Measurements from ENCODE around the gene LRP2BP. TPM values are rescaled to one million over a fixed set of nuclear protein-coding genes. Genes with fewer than 3 reads are reported as not detected.
"Not testable (repeated sequence)": the region's sequence is repeated elsewhere in the genome, so short reads cannot be mapped to it uniquely, and the experiment has no call there.

LRP2BP gene
- total RNA-seq, 1 donor from 2014 or later = 0.07 TPM

GRCh38 chr4:185323606-185324005, 72.1 kb downstream of the LRP2BP start:
- no peaks in the 10 kb centered on the region for H3K27me3 Mint-ChIP-seq (ENCODE audit: low read depth)
- no peak for DNase-seq (ENCODE audit: low read depth, low spot score)
- no peak overlapping the region for H3K27ac Mint-ChIP-seq (ENCODE audit: unreplicated experiment)
- H3K9me3 Mint-ChIP-seq = peaks cover 15% of the 10 kb centered on the region
- TF ChIP-seq CTCF (conservative IDR thresholded peaks at IDR 0.05) = no peak
- no peak overlapping the region for H3K4me3 Mint-ChIP-seq
- H3K4me1 Mint-ChIP-seq = peaks cover 3% of the 10 kb centered on the region
- H3K36me3 Mint-ChIP-seq (ENCODE audit: low read depth) = peaks cover 36% of the 10 kb centered on the region

GRCh38 chr4:185322803-185323202, 72.9 kb downstream of the LRP2BP start:
- H3K36me3 Mint-ChIP-seq (ENCODE audit: low read depth) = peaks cover 36% of the 10 kb centered on the region
- no peak overlapping the region for H3K27ac Mint-ChIP-seq (ENCODE audit: unreplicated experiment)

GRCh38 chr4:185318679-185319078, 77.0 kb downstream of the LRP2BP start:
- Mint-ChIP-seq H3K4me1 (peaks cover 8% of the 10 kb centered on the region), H3K27ac (ENCODE audit: unreplicated experiment) (peak overlapping the region; percentile 87), H3K4me3 (no peak overlapping the region), H3K9me3 (peaks cover 8% of the 10 kb centered on the region), H3K27me3 (ENCODE audit: low read depth) (no peaks in the 10 kb centered on the region), H3K36me3 (ENCODE audit: low read depth) (peaks cover 50% of the 10 kb centered on the region)
- no peak for DNase-seq (ENCODE audit: low read depth, low spot score)
- no peak for TF ChIP-seq CTCF (conservative IDR thresholded peaks at IDR 0.05)

More at GRCh38 chr4:185322803-185323202, 72.9 kb downstream of the LRP2BP start:
- Mint-ChIP-seq H3K4me3 (no peak overlapping the region), H3K27me3 (ENCODE audit: low read depth) (no peaks in the 10 kb centered on the region), H3K4me1 (peaks cover 8% of the 10 kb centered on the region), H3K9me3 (peaks cover 12% of the 10 kb centered on the region)
- no peak for TF ChIP-seq CTCF (conservative IDR thresholded peaks at IDR 0.05)
- DNase-seq (ENCODE audit: low read depth, low spot score) = no peak

GRCh38 chr4:185317880-185318279, 77.8 kb downstream of the LRP2BP start:
- H3K36me3 Mint-ChIP-seq (ENCODE audit: low read depth) = peaks cover 53% of the 10 kb centered on the region
- no peak for TF ChIP-seq CTCF (conservative IDR thresholded peaks at IDR 0.05)

GRCh38 chr4:185317462-185317861, 78.3 kb downstream of the LRP2BP start:
- H3K27ac Mint-ChIP-seq (ENCODE audit: unreplicated experiment); H3K4me3 Mint-ChIP-seq; H3K9me3 Mint-ChIP-seq; DNase-seq (ENCODE audit: low read depth, low spot score); H3K4me1 Mint-ChIP-seq; H3K27me3 Mint-ChIP-seq (ENCODE audit: low read depth): not testable (repeated sequence)
- H3K36me3 Mint-ChIP-seq (ENCODE audit: low read depth) = peaks cover 50% of the 10 kb centered on the region

More at GRCh38 chr4:185317880-185318279, 77.8 kb downstream of the LRP2BP start:
- H3K4me3 Mint-ChIP-seq = no peak overlapping the region
- H3K9me3 Mint-ChIP-seq = peaks cover 8% of the 10 kb centered on the region
- H3K4me1 Mint-ChIP-seq = peaks cover 8% of the 10 kb centered on the region
- H3K27ac Mint-ChIP-seq (ENCODE audit: unreplicated experiment) = no peak overlapping the region
- no peak for DNase-seq (ENCODE audit: low read depth, low spot score)
- H3K27me3 Mint-ChIP-seq (ENCODE audit: low read depth) = no peaks in the 10 kb centered on the region

Other genes starting within 250 kb of the LRP2BP start
- gene CFAP97, start 191.9 kb downstream of the LRP2BP start, total RNA-seq = 34.6 and 38.5 TPM in 2 replicates
- 9.7 and 14.3 TPM in 2 replicates for gene SNX25, start 186.3 kb downstream of the LRP2BP start, total RNA-seq
- gene ANKRD37, start 917 bp upstream of the LRP2BP start, total RNA-seq = 0.98 and 1.6 TPM in 2 replicates
- 26.5 and 28.6 TPM in 2 replicates for gene UFSP2, start 30.0 kb upstream of the LRP2BP start, total RNA-seq
- gene CCDC110, start 75.8 kb upstream of the LRP2BP start, total RNA-seq = 0.14 and 0.16 TPM in 2 replicates
- 2.3 and 3.2 TPM in 2 replicates for gene PDLIM3, start 139.6 kb upstream of the LRP2BP start, total RNA-seq